ENCODE results near the gene DCLK1.

DNA sequence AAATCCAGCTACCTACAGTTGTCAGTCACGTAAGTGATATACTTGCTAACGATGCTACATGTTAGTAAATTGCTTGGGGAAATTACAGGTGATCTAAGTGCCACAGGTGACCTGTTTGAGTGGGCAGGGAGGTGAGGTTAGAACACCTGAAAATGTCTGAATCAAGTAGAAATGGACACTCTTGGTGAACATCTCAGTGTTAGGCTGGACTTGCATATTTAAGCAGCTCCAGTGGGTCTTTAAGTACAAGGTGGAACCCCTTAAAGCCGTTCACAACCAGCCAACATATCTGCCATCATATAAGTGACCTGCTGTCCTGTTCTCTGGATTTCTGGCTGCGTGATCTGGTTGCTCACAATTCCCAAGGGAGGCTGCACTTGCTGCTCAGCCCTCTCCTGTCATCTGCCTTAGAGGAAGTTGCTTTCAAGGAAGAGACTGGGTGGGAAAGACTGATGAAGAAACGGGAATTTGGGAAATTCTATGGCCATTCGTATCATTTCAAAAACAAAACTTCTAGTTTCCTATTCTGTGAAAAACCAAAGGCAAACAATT lies 244.0 kb downstream of the DCLK1 start:
- no peak for TF ChIP-seq EZH2 (IDR thresholded peaks at IDR 0.05; ENCODE audit: insufficient read depth, poor library complexity, severe bottlenecking)
- no peak for TF ChIP-seq EZH2phosphoT487 (IDR thresholded peaks at IDR 0.05; ENCODE audit: insufficient read depth, low read depth)
